Measurements from ENCODE around the gene VGLL4.

VGLL4 gene

DNA sequence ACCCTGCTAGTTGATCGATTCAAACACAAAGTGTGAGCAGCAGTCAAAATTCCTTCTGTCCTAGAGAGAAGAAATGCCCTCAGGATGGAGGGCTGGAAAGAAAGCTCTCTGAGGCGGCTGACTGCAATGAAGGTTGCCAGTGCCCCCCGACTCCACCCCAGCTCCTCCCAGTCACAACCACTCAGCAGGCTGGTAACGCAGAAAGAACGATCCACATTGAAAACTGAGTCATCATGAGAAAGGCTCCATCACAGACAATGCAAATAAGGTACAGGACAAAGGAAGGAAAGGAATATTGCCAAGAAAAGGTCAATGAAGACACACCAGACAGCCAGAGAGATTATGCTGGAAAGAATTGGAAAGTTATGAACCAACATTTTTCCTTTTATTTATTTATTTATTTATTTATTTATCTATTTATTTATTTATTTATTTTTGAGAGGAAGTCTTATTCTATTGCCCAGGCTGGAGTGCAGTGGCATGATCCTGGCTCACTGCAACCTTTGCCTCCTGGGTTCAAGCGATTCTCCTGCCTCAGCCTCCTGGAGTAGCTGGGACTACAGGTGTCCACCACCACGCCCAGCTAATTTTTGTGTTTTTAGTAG, 17.4 kb upstream of the VGLL4 start:
- Histone ChIP-seq H3K9me3 (ENCODE audit: insufficient read depth, low read length) (no peaks in the 10 kb centered on the region), H3K27me3 (ENCODE audit: insufficient read depth, insufficient read length) (no peaks in the 10 kb centered on the region), H3K9ac (ENCODE audit: insufficient read length, low read depth) (no peak overlapping the region), H3K4me3 (ENCODE audit: insufficient read length, low read depth) (no peak overlapping the region), H3K36me3 (ENCODE audit: insufficient read depth, insufficient read length, low read length) (no peaks in the 10 kb centered on the region), H3K4me1 (ENCODE audit: insufficient read depth, insufficient read length) (peaks cover 5% of the 10 kb centered on the region)
- no peak for TF ChIP-seq ZNF274 (IDR thresholded peaks at IDR 0.05; ENCODE audit: low read depth, low read length)
- TF ChIP-seq YY1 (IDR thresholded peaks at IDR 0.05; ENCODE audit: insufficient read depth, insufficient read length), result no peak
- TF ChIP-seq SUZ12 (IDR thresholded peaks at IDR 0.05; ENCODE audit: extremely low read depth, insufficient read depth, insufficient read length), result no peak
- no peak for DNase-seq (ENCODE audit: low read depth, low spot score)

DNA sequence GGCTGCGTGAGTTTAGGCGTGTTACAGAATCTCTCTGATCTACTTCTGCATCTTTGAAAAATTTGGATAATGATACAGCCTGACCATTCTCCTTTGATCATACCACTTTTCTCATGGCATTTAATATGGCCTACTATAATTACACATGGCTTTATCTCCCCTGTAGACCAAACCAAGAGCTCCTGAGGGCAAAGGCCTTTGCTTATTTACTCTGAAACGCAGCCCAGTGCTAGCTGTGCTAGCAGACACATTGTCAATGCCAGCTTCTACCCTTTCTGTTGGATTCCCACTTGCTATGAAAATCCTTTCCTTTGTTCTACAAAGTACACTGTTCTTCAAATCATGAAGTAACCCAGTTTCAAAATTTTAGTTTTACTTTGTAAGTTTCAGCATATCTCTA, 16.5 kb upstream of the VGLL4 start:
- DNase-seq (ENCODE audit: low read depth, low spot score), result no peak
- TF ChIP-seq SUZ12 (IDR thresholded peaks at IDR 0.05; ENCODE audit: extremely low read depth, insufficient read depth, insufficient read length), result no peak
- TF ChIP-seq YY1 (IDR thresholded peaks at IDR 0.05; ENCODE audit: insufficient read depth, insufficient read length), result no peak
- no peak for TF ChIP-seq ZNF274 (IDR thresholded peaks at IDR 0.05; ENCODE audit: low read depth, low read length)
- H3K36me3 ChIP-seq (ENCODE audit: insufficient read depth, insufficient read length, low read length), result no peaks in the 10 kb centered on the region
- H3K9me3 ChIP-seq (ENCODE audit: insufficient read depth, low read length), result no peaks in the 10 kb centered on the region
- no peaks in the 10 kb centered on the region for H3K27me3 ChIP-seq (ENCODE audit: insufficient read depth, insufficient read length)
- H3K4me3 ChIP-seq (ENCODE audit: insufficient read length, low read depth), result no peak overlapping the region
- no peak overlapping the region for H3K9ac ChIP-seq (ENCODE audit: insufficient read length, low read depth)
- no peaks in the 10 kb centered on the region for H3K4me1 ChIP-seq (ENCODE audit: insufficient read depth, insufficient read length)

DNA sequence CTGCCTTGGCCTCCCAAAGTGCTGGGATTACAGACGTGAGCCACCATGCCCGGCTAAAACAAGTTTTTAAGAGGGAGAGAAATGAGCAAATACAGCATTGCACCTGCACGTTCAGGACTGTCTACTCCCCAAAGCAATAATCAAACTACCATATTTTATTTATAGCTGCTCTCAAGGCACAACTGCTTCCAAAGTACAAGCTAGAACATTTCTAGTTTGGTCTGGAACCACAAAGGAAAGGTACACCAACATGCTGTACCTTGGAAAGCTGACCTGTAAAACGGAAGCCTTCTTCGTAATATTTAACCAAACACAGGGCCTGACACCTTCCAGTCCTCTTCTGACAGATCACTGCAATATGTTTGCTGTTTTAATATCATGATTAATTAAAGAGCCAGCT, 14.5 kb upstream of the VGLL4 start:
- no peak for DNase-seq (ENCODE audit: low read depth, low spot score)
- Histone ChIP-seq H3K27me3 (ENCODE audit: insufficient read depth, insufficient read length) (no peaks in the 10 kb centered on the region), H3K9me3 (ENCODE audit: insufficient read depth, low read length) (no peaks in the 10 kb centered on the region), H3K9ac (ENCODE audit: insufficient read length, low read depth) (no peak overlapping the region), H3K4me3 (ENCODE audit: insufficient read length, low read depth) (no peak overlapping the region), H3K4me1 (ENCODE audit: insufficient read depth, insufficient read length) (no peaks in the 10 kb centered on the region), H3K36me3 (ENCODE audit: insufficient read depth, insufficient read length, low read length) (no peaks in the 10 kb centered on the region)
- no peak for TF ChIP-seq YY1 (IDR thresholded peaks at IDR 0.05; ENCODE audit: insufficient read depth, insufficient read length)
- no peak for TF ChIP-seq ZNF274 (IDR thresholded peaks at IDR 0.05; ENCODE audit: low read depth, low read length)
- no peak for TF ChIP-seq SUZ12 (IDR thresholded peaks at IDR 0.05; ENCODE audit: extremely low read depth, insufficient read depth, insufficient read length)

DNA sequence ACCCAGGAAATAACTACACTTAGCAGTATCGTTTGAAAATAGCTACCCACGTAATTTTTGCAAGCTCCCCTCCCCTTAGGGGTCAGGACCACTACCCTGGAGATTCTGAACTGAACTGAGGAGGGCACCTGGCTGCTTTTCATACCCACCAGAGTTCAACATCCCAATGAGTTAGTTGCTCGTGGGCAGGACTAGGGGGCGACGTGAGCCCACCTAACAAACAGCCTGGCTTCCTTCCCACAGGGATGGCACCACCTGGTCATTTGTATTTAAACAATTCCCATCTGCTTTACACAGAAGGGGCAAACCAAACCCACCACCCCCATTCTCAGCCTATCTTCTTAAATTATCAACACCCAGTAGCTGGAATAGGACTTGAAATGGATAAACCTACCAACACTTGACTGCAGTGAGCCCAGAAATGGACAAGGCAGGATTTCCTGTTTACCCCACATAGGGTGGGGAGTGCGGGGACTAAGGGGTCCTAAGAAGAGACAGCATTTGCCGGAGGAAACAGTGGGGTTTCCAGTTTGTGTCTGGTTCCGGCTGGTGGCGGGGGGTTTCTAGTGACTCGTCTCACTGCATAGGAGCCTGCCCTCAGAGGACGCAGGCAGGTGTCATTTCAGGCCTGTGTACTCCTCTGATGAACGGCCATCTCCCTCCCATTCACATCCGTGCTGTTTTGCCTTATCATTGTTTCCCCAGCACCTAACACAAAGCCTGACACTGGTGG, 11.6 kb upstream of the VGLL4 start:
- Histone ChIP-seq H3K36me3 (ENCODE audit: insufficient read depth, insufficient read length, low read length) (no peaks in the 10 kb centered on the region), H3K27me3 (ENCODE audit: insufficient read depth, insufficient read length) (no peaks in the 10 kb centered on the region), H3K4me3 (ENCODE audit: insufficient read length, low read depth) (no peak overlapping the region), H3K9ac (ENCODE audit: insufficient read length, low read depth) (no peak overlapping the region), H3K9me3 (ENCODE audit: insufficient read depth, low read length) (no peaks in the 10 kb centered on the region), H3K4me1 (ENCODE audit: insufficient read depth, insufficient read length) (no peaks in the 10 kb centered on the region)
- no peak for DNase-seq (ENCODE audit: low read depth, low spot score)
- TF ChIP-seq SUZ12 (IDR thresholded peaks at IDR 0.05; ENCODE audit: extremely low read depth, insufficient read depth, insufficient read length), result no peak
- no peak for TF ChIP-seq ZNF274 (IDR thresholded peaks at IDR 0.05; ENCODE audit: low read depth, low read length)
- no peak for TF ChIP-seq YY1 (IDR thresholded peaks at IDR 0.05; ENCODE audit: insufficient read depth, insufficient read length)

DNA sequence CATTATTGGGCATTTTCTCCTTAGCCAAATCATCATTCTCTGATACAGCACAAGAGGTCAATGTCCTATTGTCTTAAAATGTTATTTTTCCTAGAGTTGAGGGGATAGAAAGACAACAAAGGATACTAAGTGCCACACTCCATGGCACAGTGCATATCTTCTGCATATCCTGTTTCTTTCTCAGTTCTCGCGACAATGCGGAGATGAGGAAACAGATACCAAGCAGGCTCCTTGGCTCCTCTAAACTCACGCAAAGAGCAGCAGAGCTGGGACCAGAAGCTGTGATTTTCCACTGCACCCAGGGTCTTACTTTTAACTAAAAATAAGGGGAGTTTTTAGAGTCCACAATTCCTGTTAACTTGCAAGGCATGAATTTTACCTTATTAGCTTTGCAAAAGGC, 10.5 kb upstream of the VGLL4 start:
- H3K27me3 ChIP-seq (ENCODE audit: insufficient read depth, insufficient read length), result no peaks in the 10 kb centered on the region
- H3K9me3 ChIP-seq (ENCODE audit: insufficient read depth, low read length), result no peaks in the 10 kb centered on the region
- TF ChIP-seq SUZ12 (IDR thresholded peaks at IDR 0.05; ENCODE audit: extremely low read depth, insufficient read depth, insufficient read length), result no peak
- no peak for TF ChIP-seq YY1 (IDR thresholded peaks at IDR 0.05; ENCODE audit: insufficient read depth, insufficient read length)
- no peak for TF ChIP-seq ZNF274 (IDR thresholded peaks at IDR 0.05; ENCODE audit: low read depth, low read length)
- H3K9ac ChIP-seq (ENCODE audit: insufficient read length, low read depth), result no peak overlapping the region
- no peaks in the 10 kb centered on the region for H3K36me3 ChIP-seq (ENCODE audit: insufficient read depth, insufficient read length, low read length)
- H3K4me3 ChIP-seq (ENCODE audit: insufficient read length, low read depth), result no peak overlapping the region
- H3K4me1 ChIP-seq (ENCODE audit: insufficient read depth, insufficient read length), result no peaks in the 10 kb centered on the region
- no peak for DNase-seq (ENCODE audit: low read depth, low spot score)

DNA sequence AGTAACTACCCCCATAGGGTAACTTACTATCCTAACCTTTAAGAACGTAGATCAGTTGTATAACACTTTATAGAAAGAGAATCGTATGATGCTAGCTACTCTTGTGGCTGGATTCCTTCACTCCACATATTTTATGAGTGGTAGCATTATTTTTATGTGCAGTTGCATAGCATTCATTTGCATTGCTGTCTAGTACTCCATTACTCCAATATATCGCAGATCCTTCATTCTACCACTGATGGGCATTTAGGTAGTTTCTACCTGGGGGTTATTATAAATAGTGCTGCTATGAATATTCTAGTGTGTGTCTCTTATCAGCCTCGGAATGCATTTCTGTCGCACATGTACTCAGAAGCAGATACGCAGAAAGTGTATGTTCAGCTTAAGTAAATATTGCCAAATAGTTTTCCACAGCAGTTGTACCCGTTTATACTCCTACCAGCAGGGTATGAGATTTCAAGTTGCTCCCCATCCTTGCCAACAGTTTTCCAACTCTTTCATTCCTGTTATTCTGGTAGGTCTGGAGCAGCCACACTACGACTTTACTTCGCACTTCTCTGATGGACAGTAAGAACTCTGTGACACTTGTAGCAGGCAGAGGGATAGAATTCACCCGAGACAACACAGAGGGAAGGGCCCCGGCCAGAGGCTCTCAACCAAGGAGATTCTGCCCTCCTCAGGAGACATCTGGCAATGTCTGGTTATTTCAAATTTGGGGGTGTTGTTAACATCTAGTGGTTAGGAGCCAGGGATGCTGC, 9.8 kb upstream of the VGLL4 start:
- no peaks in the 10 kb centered on the region for H3K4me1 ChIP-seq (ENCODE audit: insufficient read depth, insufficient read length)
- H3K36me3 ChIP-seq (ENCODE audit: insufficient read depth, insufficient read length, low read length), result no peaks in the 10 kb centered on the region
- H3K27me3 ChIP-seq (ENCODE audit: insufficient read depth, insufficient read length), result no peaks in the 10 kb centered on the region
- TF ChIP-seq YY1 (IDR thresholded peaks at IDR 0.05; ENCODE audit: insufficient read depth, insufficient read length), result no peak
- no peak for TF ChIP-seq SUZ12 (IDR thresholded peaks at IDR 0.05; ENCODE audit: extremely low read depth, insufficient read depth, insufficient read length)
- no peak for TF ChIP-seq ZNF274 (IDR thresholded peaks at IDR 0.05; ENCODE audit: low read depth, low read length)
- H3K4me3 ChIP-seq (ENCODE audit: insufficient read length, low read depth), result no peak overlapping the region
- no peak for DNase-seq (ENCODE audit: low read depth, low spot score)
- H3K9me3 ChIP-seq (ENCODE audit: insufficient read depth, low read length), result no peaks in the 10 kb centered on the region
- no peak overlapping the region for H3K9ac ChIP-seq (ENCODE audit: insufficient read length, low read depth)

DNA sequence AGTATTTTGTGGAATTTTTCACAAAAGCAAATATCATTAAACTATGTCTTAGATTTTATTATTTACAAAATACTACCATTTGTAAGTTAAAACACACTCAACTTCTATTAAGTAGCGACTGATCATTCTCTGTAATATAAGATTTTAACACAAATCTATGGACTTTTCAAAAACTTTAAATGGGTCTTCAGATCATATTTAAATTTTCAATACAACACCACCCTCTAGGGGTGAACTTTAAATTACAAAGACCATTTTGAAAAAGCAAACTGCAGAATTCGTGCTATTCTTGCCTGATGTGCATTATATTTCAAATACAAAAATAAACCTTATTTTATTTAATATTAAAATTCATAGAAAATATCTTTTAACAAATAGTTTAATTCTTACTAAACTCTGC, 8.2 kb upstream of the VGLL4 start:
- no peaks in the 10 kb centered on the region for H3K27me3 ChIP-seq (ENCODE audit: insufficient read depth, insufficient read length)
- no peaks in the 10 kb centered on the region for H3K9me3 ChIP-seq (ENCODE audit: insufficient read depth, low read length)
- TF ChIP-seq ZNF274 (IDR thresholded peaks at IDR 0.05; ENCODE audit: low read depth, low read length) (no peak), SUZ12 (IDR thresholded peaks at IDR 0.05; ENCODE audit: extremely low read depth, insufficient read depth, insufficient read length) (no peak), YY1 (IDR thresholded peaks at IDR 0.05; ENCODE audit: insufficient read depth, insufficient read length) (no peak)
- no peaks in the 10 kb centered on the region for H3K36me3 ChIP-seq (ENCODE audit: insufficient read depth, insufficient read length, low read length)
- H3K4me1 ChIP-seq (ENCODE audit: insufficient read depth, insufficient read length), result no peaks in the 10 kb centered on the region
- no peak overlapping the region for H3K4me3 ChIP-seq (ENCODE audit: insufficient read length, low read depth)
- no peak overlapping the region for H3K9ac ChIP-seq (ENCODE audit: insufficient read length, low read depth)
- no peak for DNase-seq (ENCODE audit: low read depth, low spot score)
